ENCODE measurements around the gene NSG2.
"Not testable (repeated sequence)": the region's sequence is repeated elsewhere in the genome, so short reads cannot be mapped to it uniquely, and the experiment has no call there.

The NSG2 gene

GRCh38 chr5:174093123-174093522, 47.6 kb downstream of the NSG2 start:
- H3K27ac ChIP-seq = no peak overlapping the region
- TF ChIP-seq CTCF (IDR thresholded peaks at IDR 0.05) (no peak), ZFX (IDR thresholded peaks at IDR 0.05; ENCODE audit: borderline replicate concordance) (no peak)

GRCh38 chr5:174094857-174095606, 49.5 kb downstream of the NSG2 start:
- H3K27ac ChIP-seq = no peak overlapping the region
- TF ChIP-seq CTCF (IDR thresholded peaks at IDR 0.05) (no peak), ZFX (IDR thresholded peaks at IDR 0.05; ENCODE audit: borderline replicate concordance) (no peak)

- TF ChIP-seq CTCF (IDR thresholded peaks at IDR 0.05) (no peak), ZFX (IDR thresholded peaks at IDR 0.05; ENCODE audit: borderline replicate concordance) (no peak)
- H3K27ac ChIP-seq = no peak overlapping the region
Measured at GRCh38 chr5:174096619-174097018, 51.1 kb downstream of the NSG2 start.

GRCh38 chr5:174097486-174098185, 52.1 kb downstream of the NSG2 start:
- TF ChIP-seq ZFX (IDR thresholded peaks at IDR 0.05; ENCODE audit: borderline replicate concordance) (no peak), CTCF (IDR thresholded peaks at IDR 0.05) (no peak)
- H3K27ac ChIP-seq = no peak overlapping the region

- TF ChIP-seq CTCF (IDR thresholded peaks at IDR 0.05) (no peak), ZFX (IDR thresholded peaks at IDR 0.05; ENCODE audit: borderline replicate concordance) (no peak)
Measured at GRCh38 chr5:174098694-174099093, 53.2 kb downstream of the NSG2 start.

GRCh38 chr5:174100490-174100889, 55.0 kb downstream of the NSG2 start:
- H3K27ac ChIP-seq = no peak overlapping the region
- no peak for TF ChIP-seq CTCF (IDR thresholded peaks at IDR 0.05)
- TF ChIP-seq ZFX (IDR thresholded peaks at IDR 0.05; ENCODE audit: borderline replicate concordance) = no peak

More at GRCh38 chr5:174098694-174099093, 53.2 kb downstream of the NSG2 start:
- no peak overlapping the region for H3K27ac ChIP-seq

GRCh38 chr5:174101195-174101730, 55.8 kb downstream of the NSG2 start:
- TF ChIP-seq ZFX (IDR thresholded peaks at IDR 0.05; ENCODE audit: borderline replicate concordance) = no peak
- H3K27ac ChIP-seq = no peak overlapping the region

GRCh38 chr5:174102574-174102973, 57.1 kb downstream of the NSG2 start:
- not testable (repeated sequence) for H3K27ac ChIP-seq
